Measurements from ENCODE around the gene POLH.
"Not testable (repeated sequence)": the region's sequence is repeated elsewhere in the genome, so short reads cannot be mapped to it uniquely, and the experiment has no call there.

The POLH gene

DNA sequence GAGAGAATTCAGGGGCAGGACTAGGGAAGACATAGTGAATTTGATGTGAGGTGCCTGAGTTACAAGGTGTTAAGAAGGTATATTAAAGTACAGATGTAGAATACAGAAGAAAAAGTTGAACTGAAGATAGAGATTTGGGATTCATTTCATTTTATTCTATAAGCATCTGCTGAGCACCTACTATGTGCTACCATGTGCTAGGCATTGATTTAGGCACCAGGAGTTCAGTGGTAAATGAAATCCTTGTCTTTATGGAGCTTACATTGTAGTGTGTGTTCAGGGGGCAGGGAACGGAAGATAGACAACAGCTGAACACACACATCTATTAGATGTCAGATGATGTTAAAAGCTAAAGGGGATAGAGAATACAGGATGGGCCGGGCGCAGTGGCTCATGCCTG is 71.6 kb downstream of the POLH start:
- Histone ChIP-seq H3K36me3 (ENCODE audit: control insufficient read depth, low read length) (peaks cover under 1% of the 10 kb centered on the region; the same call in 1 of the 2 replicates), H3K4me2 (ENCODE audit: low read length) (no peak overlapping the region), H3K9me2 (replicated peaks; ENCODE audit: control insufficient read depth, low read length) (no peaks in the 10 kb centered on the region), H3F3A (ENCODE audit: control insufficient read depth, insufficient read depth) (peaks cover 10% of the 10 kb centered on the region; the same call in 1 of the 2 replicates), H3K27me3 (ENCODE audit: control insufficient read depth, low read length) (no peaks in the 10 kb centered on the region), H3K27ac (ENCODE audit: low read depth, low read length) (no peak overlapping the region), H3K79me2 (ENCODE audit: control insufficient read depth, low read length) (no peaks in the 10 kb centered on the region), H4K20me1 (ENCODE audit: control insufficient read depth, insufficient read depth, low read depth, low read length) (no peaks in the 10 kb centered on the region), H3K4me3 (ENCODE audit: low read length) (no peak overlapping the region), H3K9me3 (ENCODE audit: control insufficient read depth, insufficient read depth, low read length) (no peaks in the 10 kb centered on the region), H3K4me1 (ENCODE audit: control insufficient read depth, low read length) (peaks cover 8% of the 10 kb centered on the region)
- TF ChIP-seq, protein P1, sequence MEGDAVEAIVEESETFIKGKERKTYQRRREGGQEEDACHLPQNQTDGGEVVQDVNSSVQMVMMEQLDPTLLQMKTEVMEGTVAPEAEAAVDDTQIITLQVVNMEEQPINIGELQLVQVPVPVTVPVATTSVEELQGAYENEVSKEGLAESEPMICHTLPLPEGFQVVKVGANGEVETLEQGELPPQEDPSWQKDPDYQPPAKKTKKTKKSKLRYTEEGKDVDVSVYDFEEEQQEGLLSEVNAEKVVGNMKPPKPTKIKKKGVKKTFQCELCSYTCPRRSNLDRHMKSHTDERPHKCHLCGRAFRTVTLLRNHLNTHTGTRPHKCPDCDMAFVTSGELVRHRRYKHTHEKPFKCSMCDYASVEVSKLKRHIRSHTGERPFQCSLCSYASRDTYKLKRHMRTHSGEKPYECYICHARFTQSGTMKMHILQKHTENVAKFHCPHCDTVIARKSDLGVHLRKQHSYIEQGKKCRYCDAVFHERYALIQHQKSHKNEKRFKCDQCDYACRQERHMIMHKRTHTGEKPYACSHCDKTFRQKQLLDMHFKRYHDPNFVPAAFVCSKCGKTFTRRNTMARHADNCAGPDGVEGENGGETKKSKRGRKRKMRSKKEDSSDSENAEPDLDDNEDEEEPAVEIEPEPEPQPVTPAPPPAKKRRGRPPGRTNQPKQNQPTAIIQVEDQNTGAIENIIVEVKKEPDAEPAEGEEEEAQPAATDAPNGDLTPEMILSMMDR (IDR thresholded peaks at IDR 0.05; ENCODE audit: low read depth, low read length, poor library complexity, severe bottlenecking) = no peak

DNA sequence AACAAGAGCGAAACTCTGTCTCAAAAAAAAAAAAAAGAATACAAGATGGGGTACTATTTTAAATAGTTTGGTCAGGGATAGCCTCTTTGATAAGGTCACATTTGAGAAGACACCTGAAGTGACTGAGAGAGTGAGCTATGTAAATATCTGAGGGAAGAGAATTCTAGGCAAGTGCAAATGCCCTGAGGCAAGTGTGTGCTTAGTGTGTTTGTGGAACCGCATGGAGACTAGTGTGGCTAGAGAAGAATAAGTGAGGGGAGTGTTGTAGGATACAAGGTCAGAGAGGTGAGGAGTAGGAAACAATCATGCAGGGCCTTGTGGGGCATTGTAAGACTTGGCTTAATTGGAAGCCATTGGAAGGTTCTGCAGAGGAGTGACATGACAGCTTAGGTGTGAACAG is 72.3 kb downstream of the POLH start:
- H3K27me3 ChIP-seq (ENCODE audit: control insufficient read depth, low read length) = no peaks in the 10 kb centered on the region
- no peaks in the 10 kb centered on the region for H3K9me3 ChIP-seq (ENCODE audit: control insufficient read depth, insufficient read depth, low read length)
- no peaks in the 10 kb centered on the region for H4K20me1 ChIP-seq (ENCODE audit: control insufficient read depth, insufficient read depth, low read depth, low read length)
- no peaks in the 10 kb centered on the region for H3K36me3 ChIP-seq (ENCODE audit: control insufficient read depth, low read length)
- no peak overlapping the region for H3K27ac ChIP-seq (ENCODE audit: low read depth, low read length)
- peaks cover 10% of the 10 kb centered on the region; the same call in 1 of the 2 replicates for H3F3A ChIP-seq (ENCODE audit: control insufficient read depth, insufficient read depth)
- no peaks in the 10 kb centered on the region for H3K79me2 ChIP-seq (ENCODE audit: control insufficient read depth, low read length)
- peaks cover 8% of the 10 kb centered on the region for H3K4me1 ChIP-seq (ENCODE audit: control insufficient read depth, low read length)
- no peak overlapping the region for H3K4me3 ChIP-seq (ENCODE audit: low read length)
- no peaks in the 10 kb centered on the region for H3K9me2 ChIP-seq (replicated peaks; ENCODE audit: control insufficient read depth, low read length)
- no peak overlapping the region for H3K4me2 ChIP-seq (ENCODE audit: low read length)
- TF ChIP-seq, protein P1 (IDR thresholded peaks at IDR 0.05; ENCODE audit: low read depth, low read length, poor library complexity, severe bottlenecking) = no peak
- no peak for TF ChIP-seq EZH2phosphoT487 (IDR thresholded peaks at IDR 0.05; ENCODE audit: borderline replicate concordance, low read length)

DNA sequence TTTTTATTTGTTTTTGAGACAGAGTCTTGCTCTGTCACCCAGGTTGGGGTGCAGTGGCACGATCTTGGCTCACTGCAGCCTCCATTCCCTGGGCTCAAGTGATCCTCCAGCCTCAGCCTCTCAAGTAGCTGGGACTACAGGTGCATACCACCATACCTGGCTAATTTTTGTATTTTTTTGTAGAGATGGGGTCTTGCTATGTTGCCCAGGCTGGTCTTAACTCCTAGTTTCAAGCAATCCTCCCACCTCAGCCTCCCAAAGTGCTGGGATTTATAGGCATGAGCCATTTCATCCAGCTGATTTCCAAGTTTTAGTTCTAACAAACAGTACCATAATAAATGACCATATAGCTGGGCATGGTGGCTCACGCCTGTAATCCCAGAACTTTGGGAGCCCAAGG is 76.8 kb downstream of the POLH start:
- not testable (repeated sequence) for H3K4me3 ChIP-seq (ENCODE audit: low read length); H3K36me3 ChIP-seq (ENCODE audit: control insufficient read depth, low read length); H3F3A ChIP-seq (ENCODE audit: control insufficient read depth, insufficient read depth); H3K9me3 ChIP-seq (ENCODE audit: control insufficient read depth, insufficient read depth, low read length); H3K79me2 ChIP-seq (ENCODE audit: control insufficient read depth, low read length); H3K4me1 ChIP-seq (ENCODE audit: control insufficient read depth, low read length); H3K4me2 ChIP-seq (ENCODE audit: low read length); H3K9me2 ChIP-seq (replicated peaks; ENCODE audit: control insufficient read depth, low read length); H4K20me1 ChIP-seq (ENCODE audit: control insufficient read depth, insufficient read depth, low read depth, low read length); H3K27me3 ChIP-seq (ENCODE audit: control insufficient read depth, low read length); H3K27ac ChIP-seq (ENCODE audit: low read depth, low read length)

DNA sequence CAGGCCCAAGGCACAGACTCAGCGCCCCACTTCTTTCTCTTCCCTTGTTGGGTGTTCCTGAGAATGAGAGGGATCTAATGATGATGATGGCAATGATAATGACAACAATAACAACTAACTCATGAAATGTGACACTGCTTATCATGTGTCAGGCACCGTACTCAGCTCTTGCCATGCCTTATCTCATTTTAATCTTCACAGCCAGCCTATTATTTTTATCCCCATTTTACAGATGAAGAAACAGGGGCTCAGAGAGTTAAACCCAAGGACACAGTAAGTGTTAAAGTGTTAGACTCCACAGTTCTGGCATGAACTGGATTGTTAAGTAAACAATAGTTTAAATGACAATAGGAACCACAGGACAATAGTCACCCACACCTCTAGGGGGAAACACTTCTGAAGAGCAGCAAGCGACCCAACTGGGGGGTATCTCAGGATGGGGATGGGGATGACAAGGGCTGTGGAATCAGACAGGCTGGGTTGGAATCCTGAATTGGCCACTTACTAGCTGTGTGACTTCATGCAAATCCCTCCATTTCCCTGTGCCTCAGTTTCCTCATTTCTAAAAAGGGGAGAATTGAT is 81.3 kb downstream of the POLH start:
- no peaks in the 10 kb centered on the region for H3K79me2 ChIP-seq (ENCODE audit: control insufficient read depth, low read length)
- no peak overlapping the region for H3K4me3 ChIP-seq (ENCODE audit: low read length)
- H3K9me3 ChIP-seq (ENCODE audit: control insufficient read depth, insufficient read depth, low read length) = no peaks in the 10 kb centered on the region
- no peaks in the 10 kb centered on the region; the same call in 1 of the 2 replicates for H3F3A ChIP-seq (ENCODE audit: control insufficient read depth, insufficient read depth)
- H3K4me2 ChIP-seq (ENCODE audit: low read length) = no peak overlapping the region
- no peak overlapping the region for H3K27ac ChIP-seq (ENCODE audit: low read depth, low read length)
- no peaks in the 10 kb centered on the region for H3K4me1 ChIP-seq (ENCODE audit: control insufficient read depth, low read length)
- H3K9me2 ChIP-seq (replicated peaks; ENCODE audit: control insufficient read depth, low read length) = no peaks in the 10 kb centered on the region
- no peaks in the 10 kb centered on the region for H3K27me3 ChIP-seq (ENCODE audit: control insufficient read depth, low read length)
- no peaks in the 10 kb centered on the region for H4K20me1 ChIP-seq (ENCODE audit: control insufficient read depth, insufficient read depth, low read depth, low read length)
- TF ChIP-seq EZH2phosphoT487 (IDR thresholded peaks at IDR 0.05; ENCODE audit: borderline replicate concordance, low read length) = no peak
- TF ChIP-seq, protein P1 (IDR thresholded peaks at IDR 0.05; ENCODE audit: low read depth, low read length, poor library complexity, severe bottlenecking) = peak; percentile 12
- no peaks in the 10 kb centered on the region for H3K36me3 ChIP-seq (ENCODE audit: control insufficient read depth, low read length)

All from DOHH2 (cell line).